Neutrophil (primary cell): ENCODE results near the gene EGFL8.

ENCODE experiments used
- H3K27ac ChIP-seq: fragments of 200-600 bp; sonication (generic); 2 replicates; pipeline ENCODE4 v1.5.1; 2016; ENCODE audit warnings: mild to moderate bottlenecking, moderate library complexity
- H3K27me3 ChIP-seq: fragments of 200-600 bp; sonication (generic); 2 replicates; pipeline ENCODE4 v1.6.0; 2016; ENCODE audit warnings: mild to moderate bottlenecking
- H3K36me3 ChIP-seq: fragments of 200-600 bp; sonication (generic); 2 replicates; pipeline ENCODE4 v1.5.1; 2017
- H3K4me1 ChIP-seq, 2 experiments: fragments of 200-600 bp in 1 of 2; sonication (generic) in 1 of 2; 1 replicate in 1 of 2; 2 replicates in 1 of 2; pipeline versions ENCODE4 v1.5.1 to v1.6.1; 2013 to 2016; ENCODE audit warnings: low read depth in 1 of 2, low read length in 1 of 2, mild to moderate bottlenecking in 1 of 2, moderate library complexity in 1 of 2; ENCODE audit not compliant: control insufficient read depth in 1 of 2, insufficient read depth in 1 of 2
- H3K4me3 ChIP-seq, 2 experiments: fragments of 200-600 bp in 1 of 2; sonication (generic) in 1 of 2; 1 replicate in 1 of 2; 2 replicates in 1 of 2; pipeline ENCODE4 v1.5.1; 2013 to 2016; ENCODE audit warnings: low read depth in 1 of 2, low read length in 1 of 2, mild to moderate bottlenecking in 1 of 2, moderate library complexity in 1 of 2
- H3K9me3 ChIP-seq: fragments of 200-600 bp; sonication (generic); 2 replicates; pipeline ENCODE4 v1.5.1; 2016
- CTCF ChIP-seq: fragments of 200-600 bp; sonication (generic); IDR thresholded peaks from 2 replicates; pipeline ENCODE4 v1.5.1; 2016; ENCODE audit warnings: antibody characterized with exemption

EGFL8 gene

DNA sequence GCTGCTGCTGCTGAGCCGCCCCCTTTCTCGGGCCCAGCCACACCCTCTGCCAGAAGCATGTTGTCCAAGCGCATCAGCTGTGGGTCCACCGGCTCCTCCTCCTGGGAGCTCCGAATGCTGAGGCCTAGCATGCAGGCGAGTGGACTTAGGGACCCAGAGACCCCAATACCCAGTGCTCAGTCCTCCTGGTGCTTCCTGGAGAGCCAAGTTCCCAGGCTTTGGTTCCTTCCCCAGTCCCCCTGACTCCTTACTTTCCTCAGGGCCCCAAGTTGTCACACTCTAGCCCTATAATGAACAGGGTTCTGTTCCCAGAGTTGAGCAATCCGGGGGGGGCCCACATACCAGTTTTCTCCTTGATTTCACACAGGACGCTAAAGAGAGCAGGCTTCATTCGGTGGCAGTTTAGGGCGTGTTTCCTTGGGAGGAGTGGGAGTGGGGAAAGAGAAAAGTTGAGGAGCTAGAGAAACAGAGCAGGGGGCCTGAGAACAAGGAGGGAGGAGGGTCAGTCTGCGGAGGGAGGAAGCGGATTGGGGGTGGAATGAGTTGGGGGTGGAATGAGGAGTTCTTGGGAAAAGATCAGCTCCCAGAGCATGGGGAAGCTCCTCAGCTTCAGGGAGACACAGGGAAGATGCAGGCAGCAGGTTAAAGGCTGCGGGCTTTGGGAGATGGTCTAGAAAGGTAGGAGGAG lies 24.1 kb downstream of the EGFL8 start:
- no peak for TF ChIP-seq CTCF
- Histone ChIP-seq H3K27ac (peak overlapping the region; percentile 95), H3K27me3 (no peaks in the 10 kb centered on the region), H3K36me3 (peaks cover 47% of the 10 kb centered on the region), H3K4me1 (peaks cover 51 to 54% of the 10 kb centered on the region in 2 experiments), H3K4me3 (peak overlapping the region; percentile 81 to 97), H3K9me3 (no peaks in the 10 kb centered on the region)

DNA sequence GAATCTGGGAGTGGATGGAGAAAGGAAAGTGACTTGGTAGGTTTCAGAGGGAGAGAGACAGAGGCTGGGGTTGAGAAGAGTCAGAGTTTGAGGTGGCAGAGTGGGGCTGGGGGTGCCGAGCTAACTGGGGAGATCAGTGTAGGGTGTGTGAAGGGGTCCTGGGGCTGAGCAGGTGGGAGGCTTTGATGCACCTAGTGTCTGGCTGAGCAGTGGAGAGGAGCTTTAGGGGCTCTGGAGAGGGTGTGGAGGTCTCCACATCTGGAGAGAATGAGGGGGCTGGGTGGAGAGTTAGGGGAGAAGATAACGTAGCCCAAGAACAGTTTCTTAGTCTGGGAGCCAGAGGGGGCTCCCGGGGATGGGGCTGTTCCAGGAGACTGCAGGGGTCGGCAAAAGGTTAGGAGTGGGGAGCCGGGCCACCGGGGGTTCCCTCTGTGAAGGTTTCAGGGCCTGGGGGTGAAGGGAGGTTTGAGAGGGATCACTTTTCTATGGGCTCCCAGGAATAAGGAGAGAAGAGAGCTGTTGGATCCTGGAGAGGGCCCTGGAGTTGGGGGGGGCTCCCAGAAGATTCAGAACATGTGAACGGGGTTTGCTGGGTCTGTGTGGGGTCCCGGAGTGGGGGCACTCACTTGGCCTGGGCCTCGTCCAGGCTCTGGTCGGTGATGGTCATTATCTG lies 24.8 kb downstream of the EGFL8 start:
- Histone ChIP-seq H3K9me3 (no peaks in the 10 kb centered on the region), H3K27ac (peak overlapping the region; percentile 95), H3K4me1 (peaks cover 53 to 61% of the 10 kb centered on the region in 2 experiments), H3K36me3 (peaks cover 40% of the 10 kb centered on the region), H3K27me3 (no peaks in the 10 kb centered on the region), H3K4me3 (peak overlapping the region; percentile 81 to 97)
- TF ChIP-seq CTCF = no peak

- Histone ChIP-seq H3K27ac (peak overlapping the region; percentile 95), H3K4me1 (peaks cover 54 to 66% of the 10 kb centered on the region in 2 experiments), H3K4me3 (peak overlapping the region; percentile 81 to 97), H3K27me3 (no peaks in the 10 kb centered on the region), H3K9me3 (no peaks in the 10 kb centered on the region), H3K36me3 (peaks cover 38% of the 10 kb centered on the region)
- no peak for TF ChIP-seq CTCF
Observed at GRCh38 chr6:32189742-32190053, 25.3 kb downstream of the EGFL8 start.

GRCh38 chr6:32190054-32190851 lies 25.9 kb downstream of the EGFL8 start, which contains the start of gene PBX2:
PBX2 (minus strand) TSS chr6:32190202; CDS start chr6:32189915, 287 bp downstream.
- peaks cover 55 to 72% of the 10 kb centered on the region in 2 experiments for H3K4me1 ChIP-seq
- peak within 1 kb of the TSS; percentile 95 for H3K27ac ChIP-seq
- peaks cover 38% of the 10 kb centered on the region for H3K36me3 ChIP-seq
- no peak for TF ChIP-seq CTCF
- H3K27me3 ChIP-seq = no peaks in the 10 kb centered on the region
- peak within 1 kb of the TSS; percentile 81 to 97 for H3K4me3 ChIP-seq
- no peaks in the 10 kb centered on the region for H3K9me3 ChIP-seq

DNA sequence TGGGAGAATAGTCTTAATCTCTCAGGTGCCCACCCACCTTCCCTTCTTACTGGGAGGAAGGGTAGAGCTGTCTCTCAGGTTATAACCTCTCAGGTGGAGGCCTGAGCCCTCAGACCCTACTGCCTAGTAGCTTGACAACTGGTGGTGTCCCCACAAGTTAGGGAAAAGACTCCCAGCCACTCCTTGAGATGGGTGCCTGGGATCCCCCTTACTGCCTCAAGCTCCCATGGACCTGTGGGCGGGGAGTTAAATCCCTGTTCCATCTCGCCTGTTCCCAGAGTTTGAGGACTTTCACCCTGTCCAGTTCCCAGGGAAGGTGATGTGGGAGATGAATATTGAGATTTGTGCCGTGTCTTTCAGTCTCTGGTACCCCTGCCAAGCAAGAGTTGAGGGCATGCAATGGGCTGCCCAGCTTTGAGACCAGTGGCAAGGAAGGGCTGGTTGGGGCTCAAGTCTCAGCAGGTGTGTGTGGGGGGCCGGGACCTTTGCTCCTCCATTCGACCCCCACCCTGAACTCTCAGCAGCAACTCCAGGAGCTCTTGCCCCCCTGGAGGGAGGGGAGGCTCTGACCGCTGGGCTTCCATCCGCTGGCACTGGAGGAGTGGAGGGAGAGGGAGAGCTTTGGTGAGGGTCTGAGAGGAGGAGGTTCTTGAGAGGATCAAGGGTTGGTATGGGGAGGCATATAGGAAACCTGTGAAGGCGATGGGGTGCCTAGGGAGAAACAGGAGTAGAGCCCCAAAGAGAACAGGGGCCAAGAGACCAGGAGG lies 26.7 kb downstream of the EGFL8 start:
- no peak for TF ChIP-seq CTCF
- Histone ChIP-seq H3K27ac (peak overlapping the region; percentile 95), H3K36me3 (peaks cover 32% of the 10 kb centered on the region), H3K4me1 (peaks cover 58 to 69% of the 10 kb centered on the region in 2 experiments), H3K9me3 (no peaks in the 10 kb centered on the region), H3K4me3 (peak overlapping the region; percentile 81 to 97), H3K27me3 (no peaks in the 10 kb centered on the region)
